Trophoblast cell (in vitro differentiated cells and primary cell): ENCODE results near the gene ANKLE1.

ENCODE experiments used
- DNase-seq, 2 donors: peaks; one replicate each; pipeline ENCODE4 v3.0.0-alpha.2; 2016
- H2AFZ ChIP-seq: 2 replicates; pipeline ENCODE4 v1.6.1; 2013; ENCODE audit warnings: low read length, moderate library complexity, mild to moderate bottlenecking; ENCODE audit not compliant: insufficient read depth, poor library complexity
- H2AK5ac ChIP-seq: 2 replicates; pipeline ENCODE4 v1.6.1; 2013; ENCODE audit warnings: mild to moderate bottlenecking, low read length
- H2BK120ac ChIP-seq: 2 replicates; pipeline ENCODE4 v1.6.1; 2013; ENCODE audit warnings: low read length, mild to moderate bottlenecking, moderate library complexity; ENCODE audit not compliant: insufficient read depth, poor library complexity
- H2BK12ac ChIP-seq: 2 replicates; pipeline ENCODE4 v1.6.1; 2013; ENCODE audit warnings: mild to moderate bottlenecking, low read length, moderate library complexity
- H2BK5ac ChIP-seq: 2 replicates; pipeline ENCODE4 v1.6.1; 2013; ENCODE audit warnings: low read length, low read depth, moderate library complexity, mild to moderate bottlenecking; ENCODE audit not compliant: poor library complexity
- H3K14ac ChIP-seq: 2 replicates; pipeline ENCODE4 v1.6.1; 2013; ENCODE audit warnings: mild to moderate bottlenecking, low read length
- H3K18ac ChIP-seq: 2 replicates; pipeline ENCODE4 v1.6.1; 2013; ENCODE audit warnings: mild to moderate bottlenecking, low read length
- H3K23ac ChIP-seq: 2 replicates; pipeline ENCODE4 v1.6.1; 2013; ENCODE audit warnings: low read length
- H3K27ac ChIP-seq: 2 replicates; pipeline ENCODE4 v1.5.1; 2013; ENCODE audit warnings: low read depth, mild to moderate bottlenecking, inconsistent platforms, low read length, moderate library complexity
- H3K27me3 ChIP-seq: 2 replicates; pipeline ENCODE4 v1.6.1; 2013; ENCODE audit warnings: inconsistent platforms, mild to moderate bottlenecking, low read length, moderate library complexity; ENCODE audit not compliant: insufficient read depth
- H3K36me3 ChIP-seq, 2 experiments: 1 replicate in 1 of 2; 2 replicates in 1 of 2; pipeline ENCODE4 v1.6.1; 2013; ENCODE audit warnings: low read length in 2 of 2, mild to moderate bottlenecking in 2 of 2, moderate library complexity in 1 of 2; ENCODE audit not compliant: insufficient read depth in 2 of 2, control insufficient read depth in 1 of 2
- H3K4ac ChIP-seq: 2 replicates; pipeline ENCODE4 v1.6.1; 2013; ENCODE audit warnings: low read depth, mild to moderate bottlenecking, low read length, moderate library complexity
- H3K4me1 ChIP-seq, 2 experiments: 1 replicate in 1 of 2; 2 replicates in 1 of 2; pipeline ENCODE4 v1.6.1; 2013; ENCODE audit warnings: low read length in 2 of 2, mild to moderate bottlenecking in 2 of 2, moderate library complexity in 1 of 2; ENCODE audit not compliant: insufficient read depth in 2 of 2, control insufficient read depth in 1 of 2
- H3K4me2 ChIP-seq: 2 replicates; pipeline ENCODE4 v1.6.1; 2013; ENCODE audit warnings: inconsistent platforms, mild to moderate bottlenecking, low read length, moderate library complexity
- H3K4me3 ChIP-seq: 2 replicates; pipeline ENCODE4 v1.5.1; 2013; ENCODE audit warnings: mild to moderate bottlenecking, low read depth, low read length, inconsistent platforms
- H3K79me1 ChIP-seq: one replicate; pipeline ENCODE4 v1.6.1; 2013; ENCODE audit warnings: low read length
- H3K79me2 ChIP-seq: 2 replicates; pipeline ENCODE4 v1.6.1; 2013; ENCODE audit warnings: low read length, mild to moderate bottlenecking; ENCODE audit not compliant: control insufficient read depth, insufficient read depth, poor library complexity
- H3K9ac ChIP-seq: 2 replicates; pipeline ENCODE4 v1.6.1; 2013; ENCODE audit warnings: mild to moderate bottlenecking, low read length
- H3K9me3 ChIP-seq: 2 replicates; pipeline ENCODE4 v1.6.1; 2013; ENCODE audit warnings: low read depth, mild to moderate bottlenecking, control low read depth, inconsistent platforms, low read length; ENCODE audit not compliant: insufficient read depth
- H4K12ac ChIP-seq: 2 replicates; pipeline ENCODE4 v1.6.1; 2013; ENCODE audit warnings: low read depth, mild to moderate bottlenecking, low read length, moderate library complexity
- H4K8ac ChIP-seq: 2 replicates; pipeline ENCODE4 v1.6.1; 2013; ENCODE audit warnings: low read depth, mild to moderate bottlenecking, low read length, moderate library complexity
- H4K91ac ChIP-seq: one replicate; pipeline ENCODE4 v1.6.1; 2013; ENCODE audit warnings: low read depth, mild to moderate bottlenecking, low read length, moderate library complexity
- WGBS: extraction: QIAGEN DNeasy Blood & Tissue Kit; methylation state at CpG from one replicate; pipeline ENCODE4 v1.1.7; 2013; ENCODE audit warnings: missing lambda C conversion rate; ENCODE audit not compliant: insufficient read length, insufficient coverage; ENCODE audit errors: extremely low coverage; 5-methylcytosine and 5-hydroxymethylcytosine counted together

The ANKLE1 gene

DNA sequence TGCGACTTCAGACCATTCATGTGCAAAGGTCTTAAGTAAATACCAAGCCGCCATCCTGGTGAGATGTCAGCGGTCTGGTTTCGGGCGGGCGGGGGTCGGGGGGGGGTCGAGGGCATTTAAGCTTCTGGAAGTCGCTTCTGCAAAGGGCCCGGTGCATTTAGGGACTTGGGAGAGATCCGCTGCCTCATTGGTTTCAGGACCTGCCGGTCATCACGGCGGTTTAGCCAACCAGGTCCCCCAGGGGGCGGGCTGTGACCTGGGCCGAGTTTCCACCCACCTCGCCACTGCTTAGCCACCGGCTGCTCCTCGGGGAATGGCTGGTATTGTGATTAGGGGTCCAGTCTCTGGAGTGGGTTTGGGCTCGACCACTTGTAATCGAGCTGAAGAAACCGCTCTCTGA, 7.8 kb downstream of the ANKLE1 start:
- H3K23ac ChIP-seq: no peak overlapping the region
- peak; percentile 61 to 69 for DNase-seq

DNA sequence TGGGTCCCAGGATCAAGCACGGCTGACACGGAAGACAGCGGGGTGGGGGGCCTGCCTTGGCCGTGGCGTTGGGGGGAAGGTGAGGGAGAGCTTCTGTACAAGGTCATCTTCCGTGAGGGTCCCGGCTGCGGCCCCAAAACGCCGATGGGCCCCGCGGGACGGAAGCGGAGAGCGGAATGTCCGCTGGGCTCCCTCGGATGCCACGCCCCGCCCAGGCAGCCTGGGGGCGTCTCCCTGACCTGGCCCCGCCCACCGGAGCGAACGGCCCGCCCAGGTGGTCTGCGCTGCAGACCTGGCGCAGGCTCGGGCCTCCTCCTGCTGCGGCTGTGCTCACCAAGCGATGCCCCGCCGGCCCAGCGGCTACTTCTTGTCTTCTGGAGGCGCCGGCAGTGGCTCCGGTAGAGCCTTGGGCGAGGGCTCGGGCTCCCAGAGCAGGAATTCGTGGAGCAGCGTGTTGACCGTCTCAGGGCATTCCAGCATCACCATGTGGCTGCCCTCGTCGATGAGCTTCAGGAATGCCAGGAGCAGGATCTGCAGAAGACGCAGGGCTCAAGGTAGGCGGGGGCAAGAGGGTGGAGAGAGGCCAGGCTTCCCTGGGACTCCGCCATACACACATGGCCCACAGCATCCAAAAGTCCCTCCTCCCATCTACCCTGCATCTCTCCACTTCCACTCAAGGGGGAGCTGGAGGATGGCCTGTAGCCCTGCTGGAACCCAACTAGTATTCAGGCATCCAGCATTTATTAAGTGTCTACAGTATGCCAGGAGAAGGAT, 10.8 kb downstream of the ANKLE1 start:
- peak overlapping the region; percentile 84 for H2AFZ ChIP-seq
- H2AK5ac ChIP-seq: peak overlapping the region; percentile 44
- H3K79me2 ChIP-seq: no peaks in the 10 kb centered on the region
- peak overlapping the region; percentile 73 for H3K14ac ChIP-seq
- H2BK5ac ChIP-seq: no peak overlapping the region
- no peaks in the 10 kb centered on the region for H3K27me3 ChIP-seq
- peak overlapping the region; percentile 82 for H3K27ac ChIP-seq
- H3K9me3 ChIP-seq: peaks cover 4% of the 10 kb centered on the region
- peak overlapping the region; percentile 84 for H3K4ac ChIP-seq
- peak overlapping the region; percentile 70 for H2BK120ac ChIP-seq
- H3K9ac ChIP-seq: no peak overlapping the region
- DNase-seq: peak; percentile 93
- peaks cover 12% of the 10 kb centered on the region for H3K79me1 ChIP-seq
- peak overlapping the region; percentile 78 for H4K12ac ChIP-seq
- H3K4me2 ChIP-seq: peak overlapping the region; percentile 83
- H2BK12ac ChIP-seq: no peak overlapping the region
- peak overlapping the region; percentile 88 for H4K8ac ChIP-seq
- peak overlapping the region; percentile 60 for H3K4me3 ChIP-seq
- peaks cover 9 to 12% of the 10 kb centered on the region in 2 experiments for H3K36me3 ChIP-seq
- WGBS: no CpG with 5 or more reads among the region's 46 CpGs
- peak overlapping the region; percentile 92 for H4K91ac ChIP-seq
- peak overlapping the region; percentile 74 for H3K18ac ChIP-seq
- peaks cover 4 to 14% of the 10 kb centered on the region in 2 experiments for H3K4me1 ChIP-seq
- no peak overlapping the region for H3K23ac ChIP-seq

More for the DNA sequence above, 7.8 kb downstream of the ANKLE1 start:
- Histone ChIP-seq H2BK12ac (no peak overlapping the region), H3K4me3 (no peak overlapping the region), H3K27ac (no peak overlapping the region), H2AK5ac (no peak overlapping the region), H3K4ac (no peak overlapping the region), H2BK5ac (no peak overlapping the region), H3K18ac (no peak overlapping the region), H3K4me2 (peak overlapping the region; percentile 26), H3K27me3 (no peaks in the 10 kb centered on the region), H3K36me3 (peaks cover 7 to 11% of the 10 kb centered on the region in 2 experiments), H3K79me2 (no peaks in the 10 kb centered on the region), H3K9ac (no peak overlapping the region), H2BK120ac (no peak overlapping the region), H4K12ac (no peak overlapping the region), H3K79me1 (peaks cover 8% of the 10 kb centered on the region), H2AFZ (peak overlapping the region; percentile 30), H4K91ac (no peak overlapping the region), H3K14ac (no peak overlapping the region), H4K8ac (peak overlapping the region; percentile 70), H3K9me3 (peaks cover 6% of the 10 kb centered on the region), H3K4me1 (peaks cover 6 to 11% of the 10 kb centered on the region in 2 experiments)
- no CpG with 5 or more reads among the region's 22 CpGs for WGBS

DNA sequence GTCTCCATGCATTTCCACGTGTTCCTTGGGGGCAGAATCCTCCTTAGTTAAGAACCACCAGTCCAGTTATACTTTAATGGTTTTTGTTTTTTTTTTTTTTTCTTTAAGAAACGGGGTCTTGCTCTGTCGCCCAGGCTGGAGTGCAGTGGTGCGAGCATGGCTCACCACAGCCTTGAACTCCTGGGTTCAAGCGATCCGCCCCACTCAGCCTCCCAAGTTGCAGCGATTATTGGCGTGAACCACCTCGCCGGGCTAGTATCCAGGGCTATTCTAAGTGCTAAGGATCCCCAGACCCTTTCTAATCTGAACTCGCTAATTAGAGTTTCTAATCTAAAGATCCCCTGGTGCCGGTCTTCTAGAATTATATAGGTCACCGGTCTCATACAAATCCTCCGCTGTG, 11.9 kb downstream of the ANKLE1 start:
- peaks cover 12% of the 10 kb centered on the region for H3K79me1 ChIP-seq
- no peak overlapping the region for H3K4me2 ChIP-seq
- H2AK5ac ChIP-seq: no peak overlapping the region

DNA sequence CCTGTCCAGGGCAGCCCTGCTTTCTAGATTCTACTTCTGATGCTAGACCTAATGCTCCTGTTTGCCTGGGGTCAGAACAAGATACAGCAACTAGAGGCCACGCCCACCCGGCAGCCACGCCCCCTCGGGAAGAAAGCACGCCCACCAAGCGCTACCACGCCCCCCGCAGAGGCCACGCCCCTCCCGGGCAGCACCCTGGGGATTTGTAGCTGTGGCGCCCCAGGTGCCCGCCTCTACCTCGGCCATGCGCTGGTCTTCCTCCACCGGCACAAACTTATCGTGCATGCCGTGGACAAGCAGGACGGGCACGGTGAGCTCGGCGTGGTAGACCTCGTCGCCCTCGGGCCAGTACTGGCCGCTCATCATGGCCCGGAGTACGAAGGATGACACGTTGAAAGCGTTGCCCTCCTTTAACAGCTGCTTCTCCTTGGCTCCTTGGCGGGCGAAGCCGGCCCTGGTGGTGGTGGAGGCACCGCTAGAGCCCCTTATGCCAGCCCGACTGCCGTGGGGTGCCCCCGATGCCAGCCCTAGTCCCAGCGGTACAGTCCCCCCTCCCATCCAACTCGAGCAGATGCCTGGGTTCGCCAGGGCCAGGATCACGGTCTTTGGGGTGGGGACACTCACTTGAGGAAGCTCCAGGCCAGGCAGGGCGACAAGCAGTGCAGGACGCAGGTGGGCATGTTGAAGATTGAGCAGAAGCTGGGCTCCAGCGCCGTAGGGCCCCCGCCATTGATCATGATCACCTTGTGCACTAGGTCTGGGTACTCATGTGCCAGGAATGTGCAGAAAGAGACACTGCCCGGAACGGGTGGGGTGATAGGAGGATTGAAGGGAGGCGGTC, 12.6 kb downstream of the ANKLE1 start:
- no peak overlapping the region for H3K9ac ChIP-seq
- no CpG with 5 or more reads among the region's 48 CpGs for WGBS
- DNase-seq: peak; percentile 79 to 89
- H2BK12ac ChIP-seq: peak overlapping the region; percentile 21
- no peak overlapping the region for H3K23ac ChIP-seq
- no peak overlapping the region for H3K14ac ChIP-seq
- H4K91ac ChIP-seq: peak overlapping the region; percentile 7
- H3K4me1 ChIP-seq: peaks cover 4 to 14% of the 10 kb centered on the region in 2 experiments
- H3K9me3 ChIP-seq: peaks cover 4% of the 10 kb centered on the region
- no peak overlapping the region for H2AFZ ChIP-seq
- no peak overlapping the region for H4K8ac ChIP-seq
- no peak overlapping the region for H3K27ac ChIP-seq
- no peak overlapping the region for H2BK120ac ChIP-seq
- no peak overlapping the region for H4K12ac ChIP-seq
- no peaks in the 10 kb centered on the region for H3K27me3 ChIP-seq
- H2BK5ac ChIP-seq: no peak overlapping the region
- H3K79me1 ChIP-seq: peaks cover 12% of the 10 kb centered on the region
- peak overlapping the region; percentile 51 for H3K18ac ChIP-seq
- no peak overlapping the region for H3K4me3 ChIP-seq
- no peak overlapping the region for H3K4ac ChIP-seq
- no peak overlapping the region for H2AK5ac ChIP-seq
- H3K4me2 ChIP-seq: no peak overlapping the region
- no peaks in the 10 kb centered on the region for H3K79me2 ChIP-seq
- H3K36me3 ChIP-seq: peaks cover 9 to 13% of the 10 kb centered on the region in 2 experiments

More for the DNA sequence above, 11.9 kb downstream of the ANKLE1 start:
- no CpG with 5 or more reads among the region's 14 CpGs for WGBS
- Histone ChIP-seq H3K79me2 (no peaks in the 10 kb centered on the region), H3K4ac (no peak overlapping the region), H3K27ac (no peak overlapping the region), H3K23ac (no peak overlapping the region), H2BK5ac (no peak overlapping the region), H3K14ac (no peak overlapping the region), H3K9me3 (peaks cover 4% of the 10 kb centered on the region), H2BK12ac (no peak overlapping the region), H4K8ac (no peak overlapping the region), H4K12ac (no peak overlapping the region), H3K9ac (no peak overlapping the region), H3K18ac (no peak overlapping the region), H3K27me3 (no peaks in the 10 kb centered on the region), H2BK120ac (no peak overlapping the region), H4K91ac (no peak overlapping the region), H3K36me3 (peaks cover 9 to 13% of the 10 kb centered on the region in 2 experiments), H3K4me1 (peaks cover 4 to 14% of the 10 kb centered on the region in 2 experiments), H2AFZ (no peak overlapping the region), H3K4me3 (no peak overlapping the region)
- DNase-seq: no peak
